T-helper 2 cell treated with Interferon-gamma antibody and Interleukin-4, amounts not matched to agents 5 μg/mL and 100 μg/mL, for 36 hours (primary cell): Measurements from ENCODE around the gene ZNF581.

Experiments used
- DNase-seq: peaks from one replicate; pipeline ENCODE4 v3.0.0; 2021; ENCODE audit warnings: low spot score
- H3K27ac Mint-ChIP-seq: one replicate; pipeline ENCODE4 v1.8.0; 2021; ENCODE audit warnings: mild to moderate bottlenecking, mixed read lengths
- H3K27me3 Mint-ChIP-seq: one replicate; pipeline ENCODE4 v1.8.0; 2021; ENCODE audit warnings: low read depth, mixed read lengths
- H3K36me3 Mint-ChIP-seq: one replicate; pipeline ENCODE4 v1.8.0; 2021; ENCODE audit warnings: low read depth, mixed read lengths
- H3K4me1 Mint-ChIP-seq: one replicate; pipeline ENCODE4 v1.8.0; 2021; ENCODE audit warnings: low read depth, mixed read lengths
- H3K4me3 Mint-ChIP-seq: one replicate; pipeline ENCODE4 v1.8.0; 2022; ENCODE audit warnings: mild to moderate bottlenecking, moderate library complexity, mixed read lengths
- H3K9me3 Mint-ChIP-seq: one replicate; pipeline ENCODE4 v1.8.0; 2021; ENCODE audit warnings: mixed read lengths

Gene ZNF581

GRCh38 chr19:55616395-55616875, 27.0 kb upstream of the ZNF581 start:
- Mint-ChIP-seq H3K4me1 (peaks cover 5% of the 10 kb centered on the region), H3K9me3 (no peaks in the 10 kb centered on the region), H3K27me3 (no peaks in the 10 kb centered on the region), H3K36me3 (peaks cover 23% of the 10 kb centered on the region), H3K27ac (no peak overlapping the region), H3K4me3 (no peak overlapping the region)
- no peak for DNase-seq

DNA sequence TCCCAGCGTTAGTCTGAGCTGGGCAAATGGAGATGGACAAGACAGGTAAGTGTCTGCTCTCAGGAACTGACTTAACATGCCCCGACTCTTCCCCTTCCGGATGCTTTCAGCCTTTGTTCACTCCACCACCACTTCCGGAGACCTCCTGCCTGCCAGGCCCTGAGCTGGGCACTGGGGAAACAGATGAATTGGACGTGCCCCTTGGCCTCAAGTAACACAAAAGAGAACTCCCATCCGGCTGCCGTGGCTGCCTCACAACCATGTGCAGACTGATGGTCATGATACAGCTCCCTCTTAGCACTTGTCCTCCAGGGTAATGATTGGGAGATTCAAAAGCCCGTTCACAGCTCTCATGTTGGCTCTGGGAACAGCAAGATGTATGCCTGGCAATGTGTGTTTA, 26.0 kb upstream of the ZNF581 start:
- Mint-ChIP-seq H3K4me3 (no peak overlapping the region), H3K4me1 (peaks cover 5% of the 10 kb centered on the region), H3K9me3 (no peaks in the 10 kb centered on the region), H3K27me3 (no peaks in the 10 kb centered on the region), H3K27ac (no peak overlapping the region), H3K36me3 (peaks cover 23% of the 10 kb centered on the region)
- no peak for DNase-seq

GRCh38 chr19:55618426-55618825, 25.0 kb upstream of the ZNF581 start:
- Mint-ChIP-seq H3K27me3 (no peaks in the 10 kb centered on the region), H3K9me3 (no peaks in the 10 kb centered on the region), H3K4me3 (no peak overlapping the region), H3K36me3 (peaks cover 16% of the 10 kb centered on the region), H3K4me1 (peaks cover 7% of the 10 kb centered on the region), H3K27ac (no peak overlapping the region)
- DNase-seq = no peak

DNA sequence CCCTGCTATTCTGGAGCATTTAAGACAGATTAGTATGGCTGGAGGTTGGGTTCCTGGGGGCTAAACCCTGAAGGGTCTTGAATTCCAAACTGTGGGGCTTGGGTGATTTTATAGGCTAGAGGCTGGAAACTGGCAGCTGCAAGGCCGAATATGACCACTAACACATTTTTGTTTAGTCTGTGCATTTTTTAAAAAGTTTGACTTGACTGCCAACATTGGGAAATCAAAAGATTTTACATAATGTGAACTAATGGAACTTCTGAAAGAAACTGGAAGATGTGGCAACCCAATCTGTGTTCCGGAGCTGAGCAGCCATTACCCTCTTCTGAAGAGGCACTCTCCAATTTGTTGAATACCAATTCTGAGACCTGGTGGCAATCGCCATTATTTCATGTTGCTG, 24.2 kb upstream of the ZNF581 start:
- Mint-ChIP-seq H3K27ac (no peak overlapping the region), H3K9me3 (peaks cover 3% of the 10 kb centered on the region), H3K4me3 (no peak overlapping the region), H3K27me3 (no peaks in the 10 kb centered on the region), H3K36me3 (peaks cover 16% of the 10 kb centered on the region), H3K4me1 (peaks cover 13% of the 10 kb centered on the region)
- no peak for DNase-seq

GRCh38 chr19:55620410-55621204, 22.8 kb upstream of the ZNF581 start:
- Mint-ChIP-seq H3K4me3 (no peak overlapping the region), H3K4me1 (peaks cover 19% of the 10 kb centered on the region), H3K27me3 (no peaks in the 10 kb centered on the region), H3K27ac (peak overlapping the region; percentile 36), H3K9me3 (peaks cover 3% of the 10 kb centered on the region), H3K36me3 (peaks cover 16% of the 10 kb centered on the region)
- no peak for DNase-seq

DNA sequence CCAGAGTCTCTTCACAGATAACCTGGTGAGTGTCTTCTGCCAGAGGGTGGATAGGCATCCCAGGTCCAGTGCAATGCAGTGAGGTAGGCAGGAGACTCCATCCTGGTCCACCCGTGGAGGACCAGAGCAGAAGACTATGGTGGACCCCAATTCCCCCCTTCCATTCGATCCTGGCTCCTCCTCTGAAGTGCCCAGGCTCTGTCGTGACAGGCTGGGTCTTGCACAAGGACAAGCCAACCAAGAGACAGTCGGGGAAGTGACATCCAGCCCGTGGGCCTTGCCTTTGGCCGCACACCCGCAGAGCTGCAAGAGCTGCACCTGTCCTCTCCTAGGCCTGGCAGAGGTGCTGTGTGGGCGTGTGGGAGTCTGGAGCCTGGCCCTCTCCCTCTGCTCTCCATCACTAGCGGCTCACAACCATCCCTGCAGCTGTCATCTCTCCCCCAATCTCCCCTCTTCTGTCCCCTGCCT, 22.2 kb upstream of the ZNF581 start:
- no peak for DNase-seq
- peaks cover 3% of the 10 kb centered on the region for H3K9me3 Mint-ChIP-seq
- H3K4me3 Mint-ChIP-seq = no peak overlapping the region
- H3K36me3 Mint-ChIP-seq = peaks cover 16% of the 10 kb centered on the region
- H3K4me1 Mint-ChIP-seq = peaks cover 23% of the 10 kb centered on the region
- H3K27ac Mint-ChIP-seq = no peak overlapping the region
- H3K27me3 Mint-ChIP-seq = no peaks in the 10 kb centered on the region

DNA sequence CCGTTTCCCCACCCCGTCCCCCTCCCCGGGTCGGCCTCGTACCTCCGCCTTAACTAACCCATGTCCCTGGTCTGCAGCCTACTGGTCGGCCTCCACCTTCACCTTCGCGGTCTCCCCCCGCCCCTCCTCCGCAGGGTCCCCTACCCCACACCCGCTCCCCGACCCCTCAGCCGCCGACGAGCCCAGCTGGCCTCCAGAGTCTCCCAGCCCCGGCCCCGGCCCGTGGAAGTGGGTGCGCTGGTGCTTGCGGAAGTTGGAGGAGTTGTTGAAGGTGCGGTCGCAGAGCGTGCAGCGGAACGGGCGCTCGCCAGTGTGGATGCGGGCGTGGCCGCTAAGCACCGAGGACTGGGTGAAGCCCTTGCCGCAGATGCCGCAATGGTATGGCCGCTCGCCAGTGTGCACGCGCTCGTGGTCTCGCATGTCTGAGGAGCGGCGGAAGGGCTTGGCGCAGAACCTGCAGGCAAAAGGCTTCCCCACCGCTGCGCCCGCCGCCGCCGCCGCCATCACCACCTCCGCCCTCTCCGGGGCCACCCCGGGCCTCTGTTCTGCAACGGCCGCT, 21.7 kb upstream of the ZNF581 start:
- Mint-ChIP-seq H3K36me3 (peaks cover 15% of the 10 kb centered on the region), H3K27me3 (peaks cover under 1% of the 10 kb centered on the region), H3K4me3 (no peak overlapping the region), H3K27ac (no peak overlapping the region), H3K4me1 (peaks cover 27% of the 10 kb centered on the region), H3K9me3 (peaks cover 3% of the 10 kb centered on the region)
- no peak for DNase-seq

DNA sequence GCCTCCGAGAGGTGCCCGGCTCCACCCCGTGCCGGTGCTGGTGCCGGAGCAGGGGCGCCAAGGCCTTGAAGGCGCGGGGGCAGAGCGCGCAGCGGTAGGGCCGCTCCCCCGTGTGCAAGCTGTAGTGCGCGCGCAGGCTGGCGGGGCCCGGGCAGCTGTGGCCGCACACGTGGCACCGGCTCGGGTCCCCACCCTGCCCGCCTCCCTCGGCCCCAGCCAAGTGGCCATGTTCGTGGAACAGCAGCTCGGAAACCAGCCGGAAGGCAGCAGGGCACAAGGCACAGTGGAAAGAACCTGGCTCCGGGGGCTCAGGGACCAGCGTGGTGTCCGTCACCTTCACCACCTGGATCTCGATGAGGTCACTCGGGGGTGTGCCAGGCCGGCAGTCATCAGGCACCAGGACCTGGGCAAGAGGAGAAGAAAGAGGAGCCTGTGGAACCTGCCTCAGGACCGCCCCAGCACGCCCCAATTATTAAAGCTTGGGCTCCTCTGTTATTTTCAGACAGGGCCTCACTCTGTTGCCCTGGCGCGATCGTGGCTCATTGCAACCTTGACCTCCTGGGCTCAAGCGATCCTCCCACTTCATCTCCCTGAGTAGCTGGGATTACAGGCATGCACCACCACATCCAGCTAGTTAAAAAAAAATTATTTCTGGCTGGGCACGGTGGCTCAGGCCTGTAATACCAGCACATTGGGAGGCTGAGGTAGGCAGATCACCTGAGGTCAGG, 21.0 kb upstream of the ZNF581 start:
- no peak overlapping the region for H3K4me3 Mint-ChIP-seq
- no peak for DNase-seq
- peaks cover 10% of the 10 kb centered on the region for H3K36me3 Mint-ChIP-seq
- H3K27me3 Mint-ChIP-seq = peaks cover 4% of the 10 kb centered on the region
- H3K9me3 Mint-ChIP-seq = peaks cover 3% of the 10 kb centered on the region
- peaks cover 33% of the 10 kb centered on the region for H3K4me1 Mint-ChIP-seq
- H3K27ac Mint-ChIP-seq = no peak overlapping the region

GRCh38 chr19:55623130-55623529, 20.3 kb upstream of the ZNF581 start:
- H3K4me3 Mint-ChIP-seq = no peak overlapping the region
- peaks cover 3% of the 10 kb centered on the region for H3K9me3 Mint-ChIP-seq
- no peak overlapping the region for H3K27ac Mint-ChIP-seq
- no peak for DNase-seq
- peaks cover 33% of the 10 kb centered on the region for H3K4me1 Mint-ChIP-seq
- H3K36me3 Mint-ChIP-seq = peaks cover 9% of the 10 kb centered on the region
- H3K27me3 Mint-ChIP-seq = peaks cover 7% of the 10 kb centered on the region

DNA sequence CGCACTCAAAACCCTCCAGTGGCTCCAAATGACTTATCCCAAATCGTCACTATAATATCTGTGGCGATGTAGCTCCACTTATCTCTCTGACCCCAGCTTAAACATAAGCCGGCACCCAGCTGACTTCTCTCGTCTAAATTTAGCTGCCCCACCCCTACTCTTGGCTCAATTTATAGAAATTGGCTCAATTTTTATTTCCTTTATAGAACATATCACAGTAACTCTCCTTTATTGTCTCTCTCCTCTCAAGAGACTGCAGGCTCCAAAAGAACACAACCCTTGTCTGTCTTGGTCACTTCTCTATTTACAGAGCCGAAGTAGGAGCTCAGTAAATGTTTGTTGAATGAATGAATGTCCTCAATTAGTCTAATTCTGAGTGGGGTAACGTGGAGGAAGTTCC, 19.9 kb upstream of the ZNF581 start:
- Mint-ChIP-seq H3K9me3 (peaks cover 3% of the 10 kb centered on the region), H3K27me3 (peaks cover 7% of the 10 kb centered on the region), H3K4me1 (peaks cover 33% of the 10 kb centered on the region), H3K36me3 (peaks cover 9% of the 10 kb centered on the region), H3K27ac (no peak overlapping the region), H3K4me3 (peak overlapping the region; percentile 93)
- DNase-seq = no peak

GRCh38 chr19:55624109-55625003, 19.1 kb upstream of the ZNF581 start, which contains the start of gene ZNF784:
TSS of gene ZNF784 (minus strand) at chr19:55624566. CDS start at chr19:55624561, 5 bp downstream.
- peaks cover 33% of the 10 kb centered on the region for H3K4me1 Mint-ChIP-seq
- H3K27ac Mint-ChIP-seq = peak within 1 kb of the TSS; percentile 99

GRCh38 chr19:55625004-55625326, 18.5 kb upstream of the ZNF581 start:
- Mint-ChIP-seq H3K27me3 (peaks cover 9% of the 10 kb centered on the region), H3K27ac (peak overlapping the region; percentile 99), H3K36me3 (peaks cover 9% of the 10 kb centered on the region), H3K4me3 (peak overlapping the region; percentile 93), H3K9me3 (peaks cover 3% of the 10 kb centered on the region), H3K4me1 (peaks cover 33% of the 10 kb centered on the region)
- DNase-seq = no peak

More at GRCh38 chr19:55624109-55625003, 19.1 kb upstream of the ZNF581 start, which contains the start of gene ZNF784:
- H3K4me3 Mint-ChIP-seq = peak within 1 kb of the TSS; percentile 93
- peaks cover 9% of the 10 kb centered on the region for H3K36me3 Mint-ChIP-seq
- peaks cover 3% of the 10 kb centered on the region for H3K9me3 Mint-ChIP-seq
- DNase-seq = peak; percentile 91
- H3K27me3 Mint-ChIP-seq = peaks cover 9% of the 10 kb centered on the region

- H3K36me3 Mint-ChIP-seq = no peaks in the 10 kb centered on the region
- H3K27ac Mint-ChIP-seq = peak overlapping the region; percentile 82
- peaks cover 29% of the 10 kb centered on the region for H3K4me1 Mint-ChIP-seq
- H3K27me3 Mint-ChIP-seq = peaks cover 9% of the 10 kb centered on the region
- H3K4me3 Mint-ChIP-seq = peak overlapping the region; percentile 76
- DNase-seq = peak; percentile 70
- H3K9me3 Mint-ChIP-seq = peaks cover 3% of the 10 kb centered on the region
These were observed 17.1 kb upstream of the ZNF581 start for GRCh38 chr19:55626350-55626749.
